Mammary microvascular endothelial cell (primary cell): Measurements from ENCODE around the gene OR2J3. TPM values are rescaled to one million over a fixed set of nuclear protein-coding genes. Genes with fewer than 3 reads are reported as not detected.

Experiments used
- total RNA-seq: library from RNA; depleted of rRNA; stranded (reverse); fragments of >200 nt; gene quantifications from 2 replicates; pipeline ENCODE4 v1.2.3, GENCODE V29; 2015

OR2J3 gene
- not detected in 2 replicates for total RNA-seq

GRCh38 chr6:29107758-29108157, at the start of gene OR2J3:
Gene OR2J3, plus strand, starts transcription at chr6:29108058. Its CDS starts 3,833 bp downstream, at chr6:29111891.

DNA sequence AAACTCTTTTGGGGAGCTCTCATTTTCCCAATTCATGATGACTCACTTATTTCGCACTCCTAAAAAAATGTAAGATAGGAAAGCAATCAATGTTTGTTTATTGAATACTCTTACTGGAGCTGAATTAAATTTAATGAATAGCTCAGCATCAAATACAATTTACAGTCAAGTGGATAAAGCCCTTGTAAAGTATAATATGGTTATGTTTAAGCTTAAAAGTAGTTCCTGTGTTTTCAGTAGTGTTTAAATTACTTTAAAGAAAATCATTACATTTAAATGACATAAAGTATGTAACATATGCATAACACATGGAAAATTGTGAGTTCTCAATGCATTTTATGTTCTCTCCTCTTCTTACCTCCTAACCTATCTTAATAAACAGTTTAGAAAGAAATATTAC, 20.6 kb upstream of the OR2J3 start, which contains the start of gene OR2B3:
TSS of gene OR2B3 (minus strand) at position 101 of the 400 bp plus-strand sequence. CDS start at position 36, 65 bp downstream.

GRCh38 chr6:29099190-29099589, 8.7 kb upstream of the OR2J3 start, which contains the start of gene OR2J1:
Gene OR2J1, plus strand, starts transcription at chr6:29099490. Its CDS starts 1,453 bp downstream, at chr6:29100943.

Other genes starting within 250 kb of the OR2J3 start
- gene TRIM27, start 184.1 kb upstream of the OR2J3 start, total RNA-seq, result 52.1 and 55.1 TPM in 2 replicates
- 0.27 and 0.39 TPM in 2 replicates for gene ZNF311, start 102.7 kb upstream of the OR2J3 start, total RNA-seq
- not detected in 2 replicates for gene OR2W1, start 62.9 kb upstream of the OR2J3 start, total RNA-seq
- not detected in 2 replicates for gene OR2B3, start 20.7 kb upstream of the OR2J3 start, total RNA-seq
- gene OR2J1, start 8.6 kb upstream of the OR2J3 start, total RNA-seq, result not detected in 2 replicates
- gene OR2J2, start 62.8 kb downstream of the OR2J3 start, total RNA-seq, result not detected in 2 replicates
- not detected in 2 replicates for gene OR14J1, start 193.6 kb downstream of the OR2J3 start, total RNA-seq